Chondrocyte (in vitro differentiated cells): ENCODE results near the gene OLFML1. TPM values are rescaled to one million over a fixed set of nuclear protein-coding genes. Genes with fewer than 3 reads are reported as not detected.

Source experiments
- DNase-seq: peaks from one replicate; pipeline ENCODE4 v3.0.0; 2021; ENCODE audit warnings: mixed read lengths, low spot score
- H3K27ac Mint-ChIP-seq: one replicate; pipeline ENCODE4 v1.8.0; 2021; ENCODE audit warnings: mild to moderate bottlenecking, moderate library complexity, mixed read lengths; ENCODE audit not compliant: unreplicated experiment
- H3K27me3 Mint-ChIP-seq: 2 replicates; pipeline ENCODE4 v1.8.0; 2021; ENCODE audit warnings: low read depth, mixed read lengths
- H3K36me3 Mint-ChIP-seq: 2 replicates; pipeline ENCODE4 v1.8.0; 2021; ENCODE audit warnings: low read depth, mixed read lengths
- H3K4me1 Mint-ChIP-seq: 2 replicates; pipeline ENCODE4 v1.8.0; 2021; ENCODE audit warnings: low read depth, mild to moderate bottlenecking, mixed read lengths
- H3K4me3 Mint-ChIP-seq: one replicate; pipeline ENCODE4 v1.8.0; 2021; ENCODE audit warnings: mild to moderate bottlenecking, moderate library complexity, mixed read lengths; ENCODE audit not compliant: unreplicated experiment
- H3K9me3 Mint-ChIP-seq: 2 replicates; pipeline ENCODE4 v1.8.0; 2021; ENCODE audit warnings: low read depth, mixed read lengths
- total RNA-seq: library from RNA; stranded (reverse); gene quantifications from 3 replicates; pipeline ENCODE4 v1.2.1, GENCODE V29; 2021
- TF ChIP-seq, protein P1 (sequence below): fragments of 200-600 bp; sonication (generic); IDR thresholded peaks from 2 replicates; pipeline ENCODE4 v1.5.0; 2021; ENCODE audit warnings: antibody characterized with exemption, mild to moderate bottlenecking, moderate library complexity

The OLFML1 gene
- total RNA-seq, 1 donor from 2014 or later: 12.3 TPM

DNA sequence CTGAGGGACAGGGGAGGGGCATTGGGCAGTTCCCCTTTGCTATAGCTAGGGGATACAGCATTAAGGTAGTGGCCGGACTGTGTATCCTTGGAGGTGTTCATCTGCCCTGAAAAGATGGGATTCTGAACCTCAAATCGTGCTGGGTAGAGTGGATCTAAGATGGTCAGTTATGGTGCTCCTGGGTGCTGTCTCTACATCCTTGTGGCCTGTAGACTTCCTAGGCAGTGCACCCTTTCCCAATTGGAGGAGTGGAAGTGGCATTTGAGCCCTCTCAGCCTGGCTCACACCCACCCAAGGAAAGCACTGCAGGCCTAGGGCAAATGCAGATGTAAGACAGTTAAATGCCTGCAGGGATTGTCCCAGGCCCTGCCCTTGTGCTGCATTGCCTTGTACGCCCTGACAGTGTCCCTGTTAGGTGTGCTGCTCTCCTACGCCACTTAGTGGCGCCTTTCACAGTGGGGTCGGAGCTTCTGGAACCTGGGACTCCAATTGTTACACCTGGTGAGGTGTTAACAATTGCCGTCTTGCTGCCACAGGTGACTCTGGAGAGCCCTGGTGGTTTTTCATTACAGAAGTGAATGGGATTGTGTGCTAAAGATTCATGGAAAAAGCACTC, 63.5 kb downstream of the OLFML1 start:
- TF ChIP-seq, protein P1, sequence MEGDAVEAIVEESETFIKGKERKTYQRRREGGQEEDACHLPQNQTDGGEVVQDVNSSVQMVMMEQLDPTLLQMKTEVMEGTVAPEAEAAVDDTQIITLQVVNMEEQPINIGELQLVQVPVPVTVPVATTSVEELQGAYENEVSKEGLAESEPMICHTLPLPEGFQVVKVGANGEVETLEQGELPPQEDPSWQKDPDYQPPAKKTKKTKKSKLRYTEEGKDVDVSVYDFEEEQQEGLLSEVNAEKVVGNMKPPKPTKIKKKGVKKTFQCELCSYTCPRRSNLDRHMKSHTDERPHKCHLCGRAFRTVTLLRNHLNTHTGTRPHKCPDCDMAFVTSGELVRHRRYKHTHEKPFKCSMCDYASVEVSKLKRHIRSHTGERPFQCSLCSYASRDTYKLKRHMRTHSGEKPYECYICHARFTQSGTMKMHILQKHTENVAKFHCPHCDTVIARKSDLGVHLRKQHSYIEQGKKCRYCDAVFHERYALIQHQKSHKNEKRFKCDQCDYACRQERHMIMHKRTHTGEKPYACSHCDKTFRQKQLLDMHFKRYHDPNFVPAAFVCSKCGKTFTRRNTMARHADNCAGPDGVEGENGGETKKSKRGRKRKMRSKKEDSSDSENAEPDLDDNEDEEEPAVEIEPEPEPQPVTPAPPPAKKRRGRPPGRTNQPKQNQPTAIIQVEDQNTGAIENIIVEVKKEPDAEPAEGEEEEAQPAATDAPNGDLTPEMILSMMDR: no peak
- H3K4me3 Mint-ChIP-seq: no peak overlapping the region

DNA sequence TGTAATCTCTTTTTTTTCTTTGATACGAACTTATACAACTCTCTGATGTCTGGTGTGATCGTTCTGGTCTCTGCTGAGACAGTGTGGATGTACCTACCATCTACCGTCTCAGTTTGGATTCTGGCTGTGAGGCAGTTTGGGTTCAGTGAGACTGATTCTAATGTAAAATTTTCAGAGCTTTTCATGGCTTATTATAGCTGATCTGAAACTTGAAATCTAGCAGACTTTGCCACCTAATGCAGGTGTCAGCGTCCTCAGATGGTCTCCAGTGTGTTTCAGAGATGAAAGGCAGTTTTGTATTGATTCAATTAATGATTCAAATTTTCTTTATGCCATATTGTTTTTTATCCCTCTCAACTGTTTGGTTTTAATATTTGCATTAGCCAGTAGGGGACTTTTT, 64.4 kb downstream of the OLFML1 start:
- TF ChIP-seq, protein P1: no peak
- Mint-ChIP-seq H3K4me1 (peaks cover 12% of the 10 kb centered on the region), H3K4me3 (no peak overlapping the region), H3K36me3 (no peaks in the 10 kb centered on the region), H3K9me3 (no peaks in the 10 kb centered on the region), H3K27ac (no peak overlapping the region), H3K27me3 (no peaks in the 10 kb centered on the region)
- no peak for DNase-seq

More for the DNA sequence above, 63.5 kb downstream of the OLFML1 start:
- Mint-ChIP-seq H3K36me3 (no peaks in the 10 kb centered on the region), H3K9me3 (no peaks in the 10 kb centered on the region), H3K4me1 (peaks cover 9% of the 10 kb centered on the region), H3K27me3 (no peaks in the 10 kb centered on the region), H3K27ac (no peak overlapping the region)
- DNase-seq: no peak

DNA sequence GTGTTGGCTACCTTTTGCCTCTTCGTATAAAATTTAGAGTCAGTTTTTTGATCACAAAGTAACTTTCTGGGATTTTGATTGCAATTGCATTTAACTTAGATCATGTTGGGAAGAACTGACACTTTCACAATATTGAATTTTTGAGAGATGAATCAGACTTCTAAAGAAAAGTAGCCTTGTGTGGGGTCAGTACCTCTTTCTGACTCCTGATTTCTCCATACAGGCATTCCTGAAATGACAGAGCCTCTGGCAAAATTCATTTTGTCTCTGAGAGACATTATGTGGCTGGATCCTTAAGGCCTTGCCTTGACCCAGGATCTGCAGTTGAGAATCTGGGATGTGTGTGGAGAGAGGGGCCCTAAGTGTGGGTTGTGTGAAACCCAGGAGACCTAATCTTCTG, 66.3 kb downstream of the OLFML1 start:
- no peak for DNase-seq
- no peak overlapping the region for H3K4me3 Mint-ChIP-seq

DNA sequence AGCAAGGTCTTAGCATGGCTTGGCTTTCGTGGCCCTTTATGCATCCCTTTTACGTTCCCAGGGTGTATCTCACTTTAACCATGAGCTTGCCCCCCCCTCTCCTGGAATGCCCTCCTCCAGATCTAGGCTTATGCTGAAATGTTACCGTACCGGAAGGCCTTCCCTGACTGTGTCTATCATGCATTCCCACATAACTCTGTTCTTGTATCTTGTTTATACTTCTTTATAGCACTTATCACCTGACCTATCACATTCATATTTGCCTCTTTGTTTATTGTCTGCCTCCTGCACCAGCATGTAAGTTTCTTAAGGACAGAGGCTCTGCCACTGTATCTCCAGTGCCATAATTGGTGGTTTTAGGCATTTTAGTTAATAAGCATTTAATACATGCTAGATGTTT, 67.4 kb downstream of the OLFML1 start:
- no peak overlapping the region for H3K27ac Mint-ChIP-seq
- H3K9me3 Mint-ChIP-seq: peaks cover 2% of the 10 kb centered on the region
- H3K4me3 Mint-ChIP-seq: no peak overlapping the region
- peaks cover 12% of the 10 kb centered on the region for H3K4me1 Mint-ChIP-seq
- no peaks in the 10 kb centered on the region for H3K27me3 Mint-ChIP-seq
- no peak for DNase-seq
- H3K36me3 Mint-ChIP-seq: peaks cover 1% of the 10 kb centered on the region
- TF ChIP-seq, protein P1: no peak

More for the DNA sequence above, 66.3 kb downstream of the OLFML1 start:
- Mint-ChIP-seq H3K27me3 (no peaks in the 10 kb centered on the region), H3K4me1 (peaks cover 12% of the 10 kb centered on the region), H3K36me3 (no peaks in the 10 kb centered on the region), H3K9me3 (peaks cover 2% of the 10 kb centered on the region), H3K27ac (no peak overlapping the region)
- TF ChIP-seq, protein P1: no peak

GRCh38 chr11:7555052-7555699, 69.9 kb downstream of the OLFML1 start:
- Mint-ChIP-seq H3K4me3 (no peak overlapping the region), H3K27ac (no peak overlapping the region), H3K4me1 (peaks cover 15% of the 10 kb centered on the region), H3K36me3 (peaks cover 1% of the 10 kb centered on the region), H3K9me3 (peaks cover 2% of the 10 kb centered on the region), H3K27me3 (no peaks in the 10 kb centered on the region)
- TF ChIP-seq, protein P1: no peak
- no peak for DNase-seq
